GM19463 (cell line): ENCODE results near the gene TASOR.
"Not testable (repeated sequence)": the region's sequence is repeated elsewhere in the genome, so short reads cannot be mapped to it uniquely, and the experiment has no call there.

Source experiments
- ATAC-seq: cut with Tn5 transposase; IDR thresholded peaks from one replicate; pipeline ENCODE4 v1.9.1; 2021; ENCODE audit warnings: mild to moderate bottlenecking, moderate library complexity; ENCODE audit not compliant: unreplicated experiment

The TASOR gene

GRCh38 chr3:56683122-56683817 lies at the start of gene TASOR:
Gene TASOR, minus strand, starts transcription at chr3:56683265. Its CDS starts 259 bp downstream, at chr3:56683006.
- ATAC-seq = peak; percentile 78

GRCh38 chr3:56732109-56732508 lies 49.0 kb upstream of the TASOR start:
- no peak for ATAC-seq

DNA sequence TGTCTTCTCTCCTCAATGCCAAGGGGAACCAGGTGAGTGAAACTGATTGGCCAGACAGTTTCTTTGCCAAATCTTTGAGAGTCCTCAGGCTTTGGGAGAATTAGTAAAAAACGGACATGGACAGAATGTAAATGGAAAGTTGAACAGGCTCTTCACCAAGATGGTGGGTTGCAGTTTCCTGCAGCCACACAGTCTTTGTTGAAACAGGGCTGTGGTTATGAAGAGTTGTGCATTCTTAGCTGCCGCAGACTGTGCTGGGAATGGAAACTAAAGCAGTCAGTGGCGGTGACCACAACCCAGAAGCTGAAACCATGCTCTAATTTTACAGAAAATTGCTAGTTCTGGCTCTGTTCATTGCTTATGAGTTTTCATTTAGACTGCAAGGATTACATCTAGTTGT lies 42.1 kb upstream of the TASOR start:
- peak; percentile 96 for ATAC-seq

DNA sequence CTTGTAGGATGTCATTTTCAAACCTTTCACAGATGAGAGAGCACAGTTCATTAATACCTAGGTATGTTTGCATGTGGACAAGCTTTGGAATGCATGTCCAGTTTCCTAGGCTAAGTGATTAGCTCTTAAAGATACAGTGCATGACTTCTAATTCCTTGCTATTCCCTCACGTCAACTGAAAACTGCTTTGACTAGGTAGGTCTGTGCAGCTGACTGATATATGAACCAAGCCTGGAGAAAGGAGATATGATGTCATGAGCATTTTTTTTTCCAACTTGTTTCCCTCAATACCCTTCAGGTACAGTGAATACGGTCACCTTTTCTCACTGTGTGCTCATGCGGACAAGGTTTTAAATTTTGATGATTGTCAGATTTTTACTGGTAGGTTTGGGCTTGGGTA lies 41.6 kb upstream of the TASOR start:
- no peak for ATAC-seq

DNA sequence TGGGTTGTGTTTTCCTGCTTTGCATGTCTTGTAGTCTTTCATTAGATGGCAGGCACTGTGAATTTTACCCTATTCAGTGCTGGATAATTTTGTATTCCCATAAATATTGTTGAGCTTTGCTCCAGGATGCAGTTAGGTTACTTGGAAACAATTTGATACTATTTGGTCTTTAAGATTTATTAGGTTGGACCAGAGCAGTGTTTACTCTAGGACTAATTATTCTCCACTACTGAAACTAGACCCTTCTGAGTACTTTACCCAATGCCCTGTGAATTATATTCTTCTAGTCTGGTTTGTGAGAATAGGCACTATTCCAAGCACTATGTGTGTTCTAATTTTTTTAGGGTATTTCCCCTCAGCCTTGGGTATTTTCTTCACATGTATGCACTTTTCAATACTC lies 37.8 kb upstream of the TASOR start:
- ATAC-seq = no peak

DNA sequence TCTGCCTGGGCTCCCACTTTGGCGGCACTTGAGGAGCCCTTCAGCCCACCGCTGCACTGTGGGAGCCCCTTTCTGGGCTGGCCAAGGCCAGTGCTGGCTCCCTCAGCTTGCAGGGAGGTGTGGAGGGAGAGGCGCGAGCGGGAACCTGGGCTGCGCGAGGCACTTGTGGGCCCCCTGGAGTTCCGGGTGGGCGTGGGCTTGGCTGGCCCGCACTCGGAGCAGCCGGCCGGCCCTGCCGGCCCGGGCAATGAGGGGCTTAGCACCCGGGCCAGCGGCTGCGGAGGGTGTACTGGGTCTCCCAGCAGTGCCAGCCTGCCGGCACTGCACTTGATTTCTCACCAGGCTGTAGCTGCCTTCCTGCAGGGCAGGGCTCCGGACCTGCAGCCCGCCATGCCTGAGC lies 35.7 kb upstream of the TASOR start:
- not testable (repeated sequence) for ATAC-seq

DNA sequence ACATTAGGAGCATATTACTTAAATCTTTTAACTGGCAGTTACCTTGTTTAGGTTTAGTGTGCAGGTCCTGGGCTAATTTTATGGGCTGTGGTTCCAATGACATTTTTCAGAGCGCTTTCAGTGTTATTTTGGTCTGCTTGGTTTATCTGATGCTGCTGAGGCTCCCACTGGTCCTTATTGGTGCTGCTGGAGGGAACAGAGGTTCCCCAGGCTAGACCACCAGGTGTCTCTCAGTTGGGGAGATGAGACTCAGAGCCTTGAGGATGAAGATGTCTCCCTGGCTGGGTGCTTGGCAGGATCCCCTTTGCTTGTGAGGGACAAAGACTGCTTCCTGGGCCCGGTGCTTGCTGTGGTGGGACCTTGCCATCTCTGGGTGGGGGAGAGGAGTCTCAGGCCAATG lies 28.3 kb upstream of the TASOR start:
- no peak for ATAC-seq

DNA sequence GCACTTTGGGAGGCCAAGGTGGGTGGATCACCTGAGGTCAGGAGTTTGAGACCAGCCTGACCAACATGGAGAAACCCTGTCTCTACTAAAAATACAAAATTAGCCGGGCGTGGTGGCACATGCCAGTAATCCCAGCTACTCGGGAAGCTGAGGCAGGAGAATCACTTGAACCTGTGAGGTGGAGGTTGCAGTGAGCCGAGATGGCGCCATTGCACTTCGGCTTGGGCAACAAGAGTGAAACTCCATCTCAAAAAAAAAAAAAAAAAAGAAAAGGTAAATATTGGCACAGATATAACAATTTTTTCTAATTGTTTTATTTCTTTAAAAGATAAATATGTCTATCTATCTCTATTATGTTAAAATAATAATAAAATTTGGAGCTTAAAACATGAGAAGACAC lies 24.3 kb upstream of the TASOR start:
- ATAC-seq = not testable (repeated sequence)

DNA sequence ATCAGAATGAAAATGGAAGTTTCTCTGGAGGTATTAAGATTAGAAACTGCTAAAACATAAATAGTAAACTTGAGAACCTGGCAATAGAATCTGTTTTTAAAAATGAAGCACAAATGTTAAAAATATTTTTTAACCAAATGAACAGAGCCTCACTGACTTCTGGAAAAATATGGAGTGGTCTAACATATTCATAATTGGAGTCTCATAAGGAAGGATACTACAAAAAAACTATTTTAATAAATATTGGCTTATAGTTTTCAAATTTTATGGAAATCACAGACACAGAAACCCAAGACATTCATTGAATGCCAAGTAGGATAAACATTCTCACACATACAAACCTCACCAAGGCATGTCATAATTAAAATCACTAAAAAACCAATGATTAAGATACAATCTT lies 23.6 kb upstream of the TASOR start:
- ATAC-seq = no peak

GRCh38 chr3:56704706-56705105 lies 21.6 kb upstream of the TASOR start:
- ATAC-seq = no peak

GRCh38 chr3:56702490-56703315 lies 19.6 kb upstream of the TASOR start:
- no peak for ATAC-seq

GRCh38 chr3:56700151-56700550 lies 17.1 kb upstream of the TASOR start:
- no peak for ATAC-seq

DNA sequence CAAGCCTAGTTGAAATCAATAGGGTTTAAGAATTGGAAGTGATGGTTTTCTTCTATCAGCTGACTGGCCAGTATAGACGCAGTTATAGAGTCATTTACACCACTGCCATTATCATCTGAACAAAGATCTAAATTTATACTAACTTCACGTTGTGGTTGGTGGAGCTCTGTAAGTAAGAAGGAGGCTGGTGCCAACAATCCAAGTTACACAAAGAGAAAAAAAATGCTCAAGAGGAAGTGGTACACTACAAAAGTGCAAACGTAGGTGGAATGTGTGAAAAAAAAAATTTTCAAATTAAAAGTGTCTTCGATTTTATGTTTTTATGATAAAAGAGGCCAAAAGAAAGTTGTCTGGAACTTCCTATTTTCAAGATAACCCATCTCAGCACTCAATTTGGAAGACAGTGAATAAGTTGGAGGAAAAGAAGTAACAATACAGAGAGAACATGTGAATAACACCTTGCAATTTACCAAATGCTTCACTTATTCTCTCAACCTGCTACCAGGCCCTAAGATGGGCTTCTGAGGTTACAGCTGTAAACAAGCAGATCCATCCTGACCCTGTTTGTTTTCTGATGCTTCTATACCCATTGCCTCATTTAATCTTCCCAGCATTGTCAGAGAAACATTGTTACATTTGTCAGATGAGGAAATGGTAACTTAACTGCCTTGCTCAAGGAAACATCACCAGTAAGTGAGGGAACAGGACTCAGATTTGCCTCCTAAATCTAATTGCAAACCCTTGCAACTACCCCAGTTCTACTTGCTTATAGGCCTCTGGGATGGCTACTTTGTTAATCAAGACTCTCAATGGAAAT lies 12.0 kb upstream of the TASOR start:
- ATAC-seq = no peak

DNA sequence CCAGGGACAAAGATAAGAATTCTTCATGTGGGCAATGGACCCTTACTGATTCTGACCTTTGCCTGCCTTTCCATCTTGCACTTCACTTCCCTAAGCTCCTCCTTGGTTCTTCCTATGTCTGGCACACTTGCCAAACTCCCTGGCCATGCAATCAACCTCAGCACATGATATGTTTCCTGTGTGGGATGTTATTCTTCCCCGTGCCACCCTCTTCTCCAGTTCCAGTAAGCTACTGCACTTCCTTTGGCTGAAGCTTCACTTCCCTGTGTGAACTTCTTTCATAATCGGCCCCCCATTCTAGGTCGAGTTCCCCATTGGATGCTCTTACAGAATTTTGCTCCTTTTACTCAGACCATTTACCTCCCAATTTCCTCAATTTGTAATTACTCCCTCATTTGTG lies 10.7 kb upstream of the TASOR start:
- no peak for ATAC-seq

DNA sequence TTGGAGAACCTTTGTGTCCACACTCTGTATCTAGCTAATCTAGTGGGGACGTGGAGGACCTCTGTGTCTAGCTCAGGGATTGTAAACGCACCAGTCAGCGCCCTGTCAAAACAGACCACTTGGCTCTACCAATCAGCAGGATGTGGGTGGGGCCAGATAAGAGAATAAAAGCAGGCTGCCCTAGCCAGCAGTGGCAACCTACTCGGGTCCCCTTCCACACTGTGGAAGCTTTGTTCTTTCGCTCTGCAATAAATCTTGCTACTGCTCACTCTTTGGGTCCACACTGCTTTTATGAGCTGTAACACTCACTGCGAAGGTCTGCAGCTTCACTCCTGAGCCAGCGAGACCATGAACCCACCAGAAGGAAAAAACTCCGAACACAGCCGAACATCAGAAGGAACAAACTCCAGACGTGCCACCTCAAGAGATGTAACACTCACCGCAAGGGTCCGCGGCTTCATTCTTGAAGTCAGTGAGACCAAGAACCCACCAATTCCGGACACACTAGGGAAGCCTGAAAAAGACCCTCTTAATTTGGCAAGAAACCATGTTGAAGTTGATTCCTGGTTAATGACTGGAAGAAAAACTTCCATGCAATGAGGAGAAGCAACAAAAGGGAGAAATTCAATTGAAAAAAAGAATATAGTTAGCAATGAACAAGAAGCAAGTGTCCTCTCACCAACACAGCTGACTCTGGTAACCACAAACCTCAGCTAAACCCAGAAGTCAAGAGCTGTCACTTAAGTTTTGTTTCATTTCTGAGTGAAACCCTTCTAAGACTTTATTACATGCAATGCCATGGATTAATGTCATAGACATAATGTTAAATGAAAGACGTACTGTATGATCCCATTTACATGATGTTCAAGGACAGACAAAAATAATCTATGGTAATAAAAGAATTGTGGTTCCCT lies 9.7 kb upstream of the TASOR start:
- ATAC-seq = peak; percentile 76

DNA sequence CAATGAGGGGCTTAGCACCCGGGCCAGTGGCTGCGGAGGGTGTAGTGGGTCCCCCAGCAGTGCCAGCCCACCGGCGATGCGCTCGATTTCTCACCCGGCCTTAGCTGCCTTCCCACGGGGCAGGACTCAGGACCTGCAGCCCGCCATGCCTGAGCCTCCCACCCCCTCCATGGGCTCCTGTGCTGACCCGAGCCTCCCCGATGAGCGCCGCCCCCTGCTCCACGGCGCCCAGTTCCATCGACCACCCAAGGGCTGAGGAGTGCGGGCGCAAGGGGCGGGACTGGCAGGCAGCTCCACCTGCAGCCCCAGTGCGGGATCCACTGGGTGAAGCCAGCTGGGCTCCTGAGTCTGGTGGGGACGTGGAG lies 8.9 kb upstream of the TASOR start:
- not testable (repeated sequence) for ATAC-seq

- ATAC-seq = no peak
These were observed 8.3 kb upstream of the TASOR start for GRCh38 chr3:56691165-56692000.

GRCh38 chr3:56689303-56689702 lies 6.2 kb upstream of the TASOR start:
- ATAC-seq = no peak

- ATAC-seq = peak; percentile 47
These were observed 5.1 kb upstream of the TASOR start for GRCh38 chr3:56688191-56688590.

DNA sequence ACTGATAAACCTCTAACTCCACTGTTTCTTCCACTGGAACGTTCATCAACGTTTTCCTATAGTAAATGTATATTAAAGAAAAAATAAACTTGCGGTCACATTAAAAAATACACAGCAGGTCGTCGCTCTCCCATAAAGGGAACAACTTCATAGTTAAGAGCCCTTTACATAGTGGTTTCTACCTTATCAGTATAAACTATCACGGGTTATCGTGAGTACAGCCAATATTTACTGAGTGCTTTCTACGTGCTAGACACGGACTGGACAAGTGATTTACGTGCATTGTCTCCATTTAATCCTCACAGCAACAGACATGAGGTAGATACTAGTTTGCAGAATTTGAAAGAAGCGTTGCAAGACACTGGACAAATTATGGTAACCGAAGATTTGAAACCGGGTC lies 964 bp upstream of the TASOR start:
- ATAC-seq = no peak
